CD4-positive, alpha-beta T cell treated with Interleukin-6 at 100 ng/mL for 8 hours (primary cell): ENCODE results near the gene HNRNPLL.

Experiments
- DNase-seq: peaks from one replicate; pipeline ENCODE4 v3.0.0-alpha.2; 2020; ENCODE audit warnings: mixed read lengths, low spot score

HNRNPLL gene

DNA sequence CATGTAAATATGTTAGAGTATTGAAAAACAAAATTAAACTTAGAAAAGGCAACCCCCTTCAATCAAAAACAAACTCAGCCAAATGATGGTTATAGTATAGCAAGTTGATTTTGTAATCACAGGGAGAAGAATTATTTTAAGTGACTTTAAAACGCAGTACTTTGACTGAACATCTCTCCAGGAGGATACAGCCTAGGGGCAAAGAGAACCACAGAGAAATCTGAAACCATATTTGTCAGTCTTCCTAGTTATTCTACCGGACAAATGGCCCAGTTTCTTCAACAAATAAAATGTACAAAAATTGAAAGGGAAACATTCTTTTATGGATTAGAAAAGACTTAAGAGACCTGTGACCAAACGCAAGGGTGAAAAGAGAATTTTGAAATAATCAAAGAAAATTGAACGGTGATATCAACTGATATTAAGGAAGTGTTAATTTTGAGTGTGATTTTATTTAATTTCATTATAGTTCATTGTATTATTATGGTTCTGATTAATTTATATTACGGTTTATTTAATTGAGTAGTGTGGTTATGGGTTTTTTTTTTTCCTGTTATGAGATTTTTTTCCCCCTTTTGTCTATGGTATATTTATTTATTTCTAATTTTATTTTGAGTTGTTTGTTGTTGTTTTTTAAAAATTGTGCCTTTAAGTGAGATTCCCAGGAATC, 75.3 kb downstream of the HNRNPLL start:
- no peak for DNase-seq

GRCh38 chr2:38526195-38526594, 76.5 kb downstream of the HNRNPLL start:
- DNase-seq: no peak

DNA sequence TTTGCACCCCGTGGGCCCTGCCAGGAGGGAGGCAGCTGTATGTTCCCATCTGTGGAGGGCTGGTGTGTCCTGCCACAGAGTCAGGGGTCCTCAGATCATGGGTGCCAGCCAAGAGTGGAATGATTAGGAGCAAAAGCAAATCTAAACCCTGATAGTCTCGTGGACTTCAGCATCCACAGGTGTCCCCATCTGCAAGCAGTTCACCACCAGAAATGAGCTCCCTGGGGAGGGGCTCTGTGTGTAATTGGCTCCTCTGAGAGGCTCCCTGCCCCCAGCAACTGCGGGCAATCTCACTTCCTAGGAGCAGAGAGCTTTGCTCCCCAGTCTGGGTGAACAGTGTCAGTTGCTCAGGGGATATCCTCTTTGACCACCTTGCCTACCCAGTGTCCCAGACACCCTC, 78.1 kb downstream of the HNRNPLL start:
- no peak for DNase-seq

GRCh38 chr2:38523728-38524437, 78.8 kb downstream of the HNRNPLL start:
- no peak for DNase-seq

GRCh38 chr2:38522754-38523349, 79.9 kb downstream of the HNRNPLL start:
- DNase-seq: no peak

DNA sequence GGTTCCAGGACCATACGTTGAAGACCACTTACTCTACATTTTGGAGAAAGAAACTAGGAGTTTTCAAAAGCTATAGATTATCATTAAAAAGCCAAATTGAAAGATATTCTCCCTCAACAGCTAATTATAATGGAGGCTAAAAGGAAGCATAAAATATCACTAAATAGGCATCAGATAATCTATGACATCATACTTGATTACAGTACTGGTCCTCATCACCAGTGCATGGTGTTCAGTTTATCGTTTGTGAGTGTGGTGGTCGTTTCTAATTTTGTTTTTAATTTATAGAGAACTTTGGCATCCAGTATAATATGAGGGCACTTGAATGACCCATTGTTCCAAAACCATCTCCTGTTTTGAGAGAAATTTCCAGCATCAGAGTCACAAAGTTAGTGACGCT, 80.9 kb downstream of the HNRNPLL start:
- no peak for DNase-seq

DNA sequence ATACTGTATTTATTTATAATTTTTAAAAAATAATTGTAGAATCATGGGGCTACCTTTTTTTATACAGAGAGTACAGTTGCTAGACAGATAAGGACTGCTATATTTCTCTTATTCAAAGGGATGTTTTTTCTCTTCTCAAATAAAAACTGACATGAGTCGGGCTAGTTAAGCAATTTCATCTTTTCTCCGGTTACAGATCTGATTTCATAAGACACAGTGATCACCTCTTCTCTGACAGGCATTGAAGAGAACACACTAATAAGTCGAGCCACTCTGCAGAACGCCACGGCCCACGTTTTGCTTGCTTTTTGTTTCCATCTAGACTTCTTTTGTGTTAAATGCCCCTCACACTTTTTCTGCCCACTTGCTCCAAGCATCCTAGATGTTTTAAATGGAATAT, 85.4 kb downstream of the HNRNPLL start:
- DNase-seq: no peak

DNA sequence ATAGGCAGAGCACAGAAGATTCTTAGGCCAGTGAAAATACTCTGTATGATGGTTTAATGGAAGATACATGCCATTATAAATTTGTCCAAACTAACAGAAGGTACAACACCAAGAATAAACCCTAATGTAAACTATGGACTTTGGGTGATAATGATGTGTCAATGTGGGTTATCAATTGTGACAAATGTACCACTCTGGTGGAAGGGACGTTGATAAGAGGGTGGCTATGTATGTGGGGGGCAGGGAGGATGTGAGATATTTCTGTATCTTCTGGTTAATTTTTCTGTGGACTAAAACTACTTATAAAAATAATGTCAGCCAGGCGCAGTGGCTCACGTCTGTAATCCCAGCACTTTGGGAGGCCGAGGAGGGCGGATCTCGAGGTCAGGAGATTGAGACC, 86.2 kb downstream of the HNRNPLL start:
- DNase-seq: no peak

GRCh38 chr2:38516122-38516521, 86.6 kb downstream of the HNRNPLL start:
- DNase-seq: no peak

DNA sequence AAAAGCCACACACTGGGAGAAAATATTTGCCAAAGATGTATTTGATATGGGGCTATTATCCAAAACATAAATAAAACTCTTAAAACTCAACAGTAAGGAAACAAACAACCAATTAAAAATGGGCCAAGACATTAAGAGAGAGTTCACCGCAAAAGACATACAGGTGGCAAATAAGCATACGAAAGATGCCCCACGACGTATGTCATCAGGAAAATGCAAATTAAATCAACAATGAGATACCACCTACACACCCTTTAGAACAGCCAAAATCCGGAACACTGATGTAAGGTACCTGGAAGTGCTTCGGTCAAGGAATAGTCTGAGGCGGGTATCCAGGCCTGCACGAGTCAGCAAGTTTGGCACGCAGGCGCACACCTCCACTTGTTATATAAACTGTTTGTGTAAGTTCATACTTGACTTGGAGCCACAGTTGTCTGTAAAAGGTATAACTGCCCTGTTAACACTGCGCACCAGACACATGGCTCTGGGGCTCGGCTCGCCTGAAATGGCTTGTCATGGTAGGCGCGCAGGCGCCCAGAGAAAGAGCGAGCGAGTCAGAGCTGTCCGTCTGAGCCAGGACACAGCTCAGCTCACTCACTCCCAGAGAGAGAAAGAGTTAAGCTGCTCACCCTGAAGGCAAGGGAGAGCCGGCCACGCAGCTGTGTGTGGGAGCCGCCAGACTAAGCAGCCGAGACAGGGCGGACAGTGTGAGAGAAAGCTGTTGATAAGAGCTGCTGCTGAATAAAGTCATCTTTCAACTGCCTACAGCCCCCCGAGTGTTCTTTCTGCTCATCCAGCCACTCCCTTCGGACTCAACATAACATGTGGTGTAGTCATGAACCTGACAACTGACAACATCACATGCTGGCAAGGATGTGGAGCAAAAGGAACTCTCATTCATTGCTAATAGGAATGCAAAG, 87.3 kb downstream of the HNRNPLL start:
- no peak for DNase-seq

DNA sequence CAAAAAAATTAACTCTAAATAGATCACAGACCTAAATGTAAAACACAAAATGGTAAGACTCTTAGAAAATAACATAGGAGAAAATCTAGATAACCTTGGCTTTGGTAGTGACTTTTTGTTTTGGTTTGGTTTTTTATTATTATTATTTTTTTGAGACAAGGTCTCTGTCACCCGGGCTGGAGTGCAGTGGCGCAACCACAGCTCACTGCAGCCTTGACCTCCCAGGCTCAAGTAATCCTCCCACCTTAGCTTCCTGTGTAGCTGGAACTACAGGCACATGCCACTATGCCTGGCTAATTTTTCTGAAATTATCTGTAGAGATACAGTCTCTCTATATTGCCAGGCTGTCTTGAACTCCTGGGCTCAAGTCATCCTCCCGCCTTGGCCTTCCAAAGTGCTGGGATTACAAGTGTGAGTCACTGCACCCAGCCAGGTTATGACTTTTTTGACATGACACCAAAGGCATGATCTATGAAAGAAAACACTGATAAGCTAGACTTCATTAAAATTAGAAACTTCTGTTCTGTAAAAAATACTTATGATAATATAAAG, 88.0 kb downstream of the HNRNPLL start:
- DNase-seq: no peak

- no peak for DNase-seq
These were observed 90.5 kb downstream of the HNRNPLL start for GRCh38 chr2:38512211-38512610.
